Endometrium (tissue), 2 donors: Measurements from ENCODE around the gene NOP16.

Experiments used
- FAIRE-seq: peaks from 2 replicates; lab custom pipeline; 2012; peaks lifted over from hg19 to GRCh38; lab: Jason Lieb, UNC
- donor health status: control.
- donor health status: control.

Gene NOP16, protein sequence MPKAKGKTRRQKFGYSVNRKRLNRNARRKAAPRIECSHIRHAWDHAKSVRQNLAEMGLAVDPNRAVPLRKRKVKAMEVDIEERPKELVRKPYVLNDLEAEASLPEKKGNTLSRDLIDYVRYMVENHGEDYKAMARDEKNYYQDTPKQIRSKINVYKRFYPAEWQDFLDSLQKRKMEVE

DNA sequence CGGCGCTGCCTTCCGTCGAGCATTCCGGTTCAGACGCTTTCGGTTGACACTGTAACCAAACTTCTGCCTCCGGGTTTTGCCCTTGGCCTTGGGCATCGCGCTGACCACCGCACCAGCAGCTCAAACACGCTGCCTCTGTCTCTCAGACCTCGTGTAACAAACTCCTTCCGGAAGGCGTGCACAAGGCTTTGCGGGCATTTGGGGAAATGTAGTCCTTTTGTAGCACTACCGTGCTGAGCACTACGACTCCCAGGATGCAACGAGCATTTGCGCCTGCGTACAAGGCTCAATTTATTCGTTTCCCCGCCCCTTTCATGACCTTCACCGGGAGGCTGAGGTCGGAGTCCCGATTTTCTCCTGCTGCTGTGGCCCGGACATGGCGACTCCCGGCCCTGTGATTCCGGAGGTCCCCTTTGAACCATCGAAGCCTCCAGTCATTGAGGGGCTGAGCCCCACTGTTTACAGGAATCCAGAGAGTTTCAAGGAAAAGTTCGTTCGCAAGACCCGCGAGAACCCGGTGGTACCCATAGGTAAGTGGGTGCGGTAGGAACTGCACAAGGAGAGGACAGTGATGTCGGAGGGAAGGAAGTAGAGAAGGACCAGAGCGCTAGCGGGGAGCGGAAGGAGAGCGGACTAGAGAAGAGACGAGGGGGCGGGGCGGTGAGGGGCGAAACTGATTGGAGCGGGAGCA is at the start of gene NOP16, which contains the start of gene HIGD2A:
TSS of gene NOP16 (minus strand) at position 155 of the 691 bp plus-strand sequence. CDS start at position 96, 59 bp downstream.
TSS of gene HIGD2A (plus strand) at position 308 of the 691 bp plus-strand sequence. CDS start at position 377, 69 bp downstream.
- peak; percentile 83 for FAIRE-seq

DNA sequence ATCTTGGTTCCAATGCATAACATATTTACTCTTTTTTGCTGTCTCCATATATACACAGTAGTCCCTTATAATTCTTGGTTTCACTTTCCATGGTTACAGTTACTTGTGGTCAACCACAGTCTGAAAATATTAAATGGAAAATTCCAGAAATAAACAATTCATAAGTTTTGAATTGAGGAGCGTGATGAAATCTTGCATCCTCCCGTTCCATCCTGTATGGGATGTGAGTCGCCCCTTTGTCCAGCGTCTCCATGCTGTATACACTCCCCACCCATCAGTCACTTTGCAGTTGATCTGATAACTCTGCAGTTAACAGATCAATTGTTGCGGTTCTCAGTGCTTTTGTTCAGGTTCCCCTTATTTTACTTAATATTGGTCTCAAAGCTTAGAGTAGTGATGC is 48.3 kb upstream of the NOP16 start:
- FAIRE-seq: no peak

GRCh38 chr5:176432707-176433106 is 44.3 kb upstream of the NOP16 start:
- no peak for FAIRE-seq

DNA sequence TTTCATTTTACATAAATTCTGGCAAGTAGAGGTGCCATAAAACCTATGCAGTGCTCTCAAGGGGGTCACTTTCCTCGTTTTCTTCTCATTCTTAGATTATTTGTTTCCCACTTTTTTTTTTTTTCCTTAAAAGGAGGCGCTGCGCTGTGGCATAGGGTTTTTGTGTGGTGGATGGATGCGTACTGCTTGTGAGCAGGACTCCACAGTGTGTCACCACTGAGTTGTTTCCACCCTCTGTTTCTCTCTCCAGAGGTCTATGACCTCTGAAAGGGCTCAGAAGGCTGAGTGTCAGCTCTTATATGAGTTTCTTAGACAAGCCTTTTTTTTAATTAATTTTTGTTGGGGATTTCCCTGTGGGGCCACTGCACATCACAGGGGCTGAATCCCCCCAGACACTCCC is 41.6 kb upstream of the NOP16 start:
- FAIRE-seq: no peak

DNA sequence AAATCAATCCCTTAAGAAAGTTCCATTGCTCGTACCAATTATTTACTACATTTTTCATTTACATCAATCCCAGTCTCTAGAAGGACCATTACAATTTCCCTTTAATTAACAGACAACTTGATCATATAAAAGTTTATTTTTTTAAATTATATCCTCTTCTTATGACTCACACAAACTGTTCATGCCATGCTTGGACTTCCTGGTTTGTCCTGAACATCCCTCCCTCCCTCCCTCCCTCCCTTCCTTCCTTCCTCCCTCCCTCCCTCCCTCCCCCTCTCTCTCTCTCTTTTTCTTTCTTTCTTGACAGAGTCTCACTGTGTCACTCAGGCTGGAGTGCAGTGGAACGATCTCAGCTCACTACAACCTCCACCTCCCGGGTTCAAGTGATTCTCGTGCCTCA is 39.6 kb upstream of the NOP16 start:
- FAIRE-seq: no peak

DNA sequence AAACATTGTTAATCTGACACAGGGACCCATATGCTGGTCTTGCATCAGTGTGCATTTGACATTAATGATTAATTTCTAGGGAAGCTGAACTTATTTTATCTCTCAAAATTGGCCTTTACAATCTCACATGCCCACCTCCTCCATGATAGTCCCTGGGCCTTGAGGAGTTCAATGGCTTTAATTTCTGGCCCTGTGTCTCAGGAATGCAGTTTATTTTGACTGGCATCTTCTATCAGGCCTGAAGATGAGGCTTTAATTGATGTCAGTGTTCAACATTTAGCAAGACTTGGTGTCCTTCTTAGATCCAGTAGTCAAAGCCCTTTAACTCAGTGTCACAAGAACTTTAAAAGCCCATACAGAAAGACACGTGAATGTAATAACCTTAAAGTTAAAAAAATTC is 38.5 kb upstream of the NOP16 start:
- FAIRE-seq: no peak

DNA sequence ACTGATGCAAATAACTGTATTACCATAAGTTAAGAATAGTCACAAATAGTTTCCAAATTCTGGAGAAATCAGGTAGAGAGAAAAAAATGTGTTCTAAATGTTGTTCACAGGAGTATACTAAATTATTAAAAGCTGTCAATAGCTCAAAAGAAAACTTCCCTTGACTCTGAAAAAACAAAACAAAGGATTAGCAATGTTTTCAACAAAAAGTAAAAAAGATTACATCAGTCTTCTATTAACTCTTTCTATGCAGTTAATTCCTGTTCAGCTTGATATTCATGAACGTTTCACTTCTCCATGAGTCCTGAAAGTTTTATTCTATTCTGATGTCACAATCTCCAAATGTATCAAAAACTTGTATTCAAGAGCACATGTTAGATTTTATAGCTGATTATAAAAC is 37.4 kb upstream of the NOP16 start:
- FAIRE-seq: no peak

DNA sequence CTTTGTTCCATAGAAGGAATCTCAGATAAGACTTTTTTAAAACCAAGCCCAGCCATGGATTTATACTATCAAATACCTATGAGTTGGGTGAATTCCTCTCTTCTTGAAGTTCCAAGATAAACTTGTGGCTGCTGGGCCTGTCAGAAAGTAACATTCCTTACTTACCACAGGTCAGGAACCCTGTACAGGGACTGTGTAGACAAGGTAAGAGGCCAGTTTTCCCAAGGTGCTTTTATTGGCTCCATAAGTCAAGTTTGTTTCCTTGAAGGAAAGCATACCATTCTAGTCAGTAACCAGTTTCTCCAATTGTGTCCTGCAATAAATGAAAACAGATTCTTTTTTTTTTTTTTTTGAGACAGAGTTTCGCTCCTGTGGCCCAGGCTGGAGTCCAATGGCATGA is 36.7 kb upstream of the NOP16 start:
- no peak for FAIRE-seq

DNA sequence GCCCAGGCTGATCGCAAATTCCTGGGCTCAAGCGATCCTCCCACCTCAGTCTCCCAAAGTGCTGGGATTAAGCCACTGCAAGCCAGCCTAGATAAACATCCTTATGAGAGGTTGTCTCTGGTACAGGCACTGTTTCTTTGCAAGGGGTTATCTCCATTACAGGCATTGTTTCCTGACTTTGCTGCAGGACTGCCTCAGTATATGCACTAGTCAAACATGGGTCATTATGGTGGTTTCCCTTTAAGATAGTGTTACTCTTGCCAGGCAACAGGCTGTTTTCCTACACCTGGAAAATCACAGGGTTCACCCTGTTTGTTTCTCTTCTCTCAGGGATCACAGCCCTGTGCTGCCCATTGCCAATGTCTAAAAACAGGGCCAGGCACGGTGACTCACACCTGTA is 35.8 kb upstream of the NOP16 start:
- FAIRE-seq: no peak

GRCh38 chr5:176420972-176421544 is 32.7 kb upstream of the NOP16 start:
- no peak for FAIRE-seq

GRCh38 chr5:176420086-176420485 is 31.7 kb upstream of the NOP16 start:
- no peak for FAIRE-seq

DNA sequence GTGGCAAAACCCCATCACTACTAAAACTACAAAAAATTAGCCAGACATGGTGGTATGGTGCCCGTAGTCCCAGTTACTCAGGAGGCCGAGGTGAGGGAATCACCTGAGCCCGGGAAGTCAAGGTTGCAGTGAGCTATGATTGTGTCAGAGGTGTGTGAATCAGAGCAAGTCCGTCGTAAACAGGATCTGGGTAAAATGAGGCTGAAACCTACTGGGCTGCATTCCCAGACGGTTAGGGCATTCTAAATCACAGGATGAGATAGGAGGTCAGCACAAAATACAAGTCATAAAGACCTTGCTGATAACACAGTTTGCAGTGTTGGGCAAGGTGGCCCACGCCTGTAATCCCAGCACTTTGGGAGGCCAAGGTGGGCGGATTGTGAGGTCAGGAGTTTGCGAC is 29.9 kb upstream of the NOP16 start:
- no peak for FAIRE-seq

GRCh38 chr5:176416965-176417364 is 28.6 kb upstream of the NOP16 start:
- FAIRE-seq: no peak

DNA sequence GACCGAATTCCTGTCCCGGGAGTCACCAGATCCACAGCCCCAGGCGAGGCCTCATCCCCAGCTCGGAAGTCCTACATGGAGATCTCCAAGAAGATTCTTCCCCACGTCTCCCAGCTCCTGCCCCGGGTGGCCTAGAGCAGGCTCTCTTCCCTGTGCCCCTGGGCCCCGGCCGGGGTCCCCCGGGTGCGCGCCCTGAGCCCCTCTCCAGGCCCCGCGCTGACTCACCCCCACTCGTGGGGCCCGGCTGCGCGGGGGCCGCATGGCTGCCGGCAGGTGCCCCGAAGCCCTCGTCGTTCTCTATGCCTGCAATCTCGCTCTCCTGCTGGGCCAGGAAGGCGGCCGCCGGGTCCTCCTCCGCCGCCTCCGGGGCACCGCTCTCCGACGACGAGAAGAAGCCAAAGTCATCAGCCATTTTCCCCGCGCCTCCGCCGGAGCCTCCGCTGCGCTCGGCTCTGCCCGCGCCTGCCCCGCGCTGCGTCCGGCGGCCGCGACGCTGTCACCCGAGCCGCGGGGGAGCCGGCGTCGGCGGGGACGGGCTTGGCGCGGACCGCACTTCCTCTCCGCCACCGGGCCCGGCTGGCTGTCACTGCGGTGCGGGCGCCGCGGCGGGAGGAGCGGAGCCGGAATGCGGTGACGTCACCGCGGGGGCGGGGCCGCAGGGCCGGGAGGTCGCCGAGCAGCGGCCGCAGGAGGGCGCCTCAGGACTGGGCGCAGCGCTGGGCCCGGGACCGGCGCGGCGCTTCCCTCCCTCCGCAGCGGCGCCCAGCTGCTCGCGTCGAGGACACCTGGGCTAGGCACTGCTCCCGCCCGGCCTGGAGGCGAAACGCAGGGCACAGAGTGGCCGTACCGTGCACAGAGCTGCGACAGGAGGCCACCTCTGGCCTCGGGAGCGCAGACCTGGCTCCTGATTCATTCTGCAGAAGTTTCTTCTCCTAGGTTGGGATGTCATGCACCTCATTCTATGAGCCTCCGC is 27.8 kb upstream of the NOP16 start, which contains the start of gene CLTB:
TSS of gene CLTB (minus strand) at position 588 of the 973 bp plus-strand sequence. CDS start at position 412, 176 bp downstream.
- no peak for FAIRE-seq

GRCh38 chr5:176415240-176415951 is 27.0 kb upstream of the NOP16 start:
- FAIRE-seq: no peak

GRCh38 chr5:176414704-176415103 is 26.3 kb upstream of the NOP16 start:
- no peak for FAIRE-seq

DNA sequence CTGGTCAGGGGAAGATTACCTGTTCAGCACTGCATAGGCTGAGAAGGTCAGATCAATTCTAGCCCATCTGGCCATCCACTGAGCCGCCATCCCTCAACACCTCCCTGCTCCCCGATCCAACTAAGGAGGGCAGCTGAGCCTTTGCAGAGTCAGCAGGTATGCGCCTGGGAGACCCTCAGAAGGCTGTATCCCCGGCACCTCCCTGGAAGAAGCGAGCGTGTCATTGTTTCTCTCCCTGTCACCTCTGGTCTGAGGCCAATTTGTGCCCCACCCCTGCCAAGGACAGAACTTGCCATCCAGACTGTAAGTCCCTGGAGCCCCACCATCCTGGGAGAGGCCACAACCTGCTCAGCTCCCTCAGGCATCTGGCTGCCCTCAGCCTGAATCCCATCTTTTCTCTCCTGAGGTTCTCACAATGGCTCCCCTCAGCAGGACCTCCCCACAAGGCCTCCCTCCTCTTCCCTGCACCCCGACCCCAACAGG is 25.4 kb upstream of the NOP16 start:
- no peak for FAIRE-seq

- no peak for FAIRE-seq
Observed at GRCh38 chr5:176413255-176413565, 24.8 kb upstream of the NOP16 start.

- FAIRE-seq: no peak
Observed at GRCh38 chr5:176412517-176413254, 24.3 kb upstream of the NOP16 start.

DNA sequence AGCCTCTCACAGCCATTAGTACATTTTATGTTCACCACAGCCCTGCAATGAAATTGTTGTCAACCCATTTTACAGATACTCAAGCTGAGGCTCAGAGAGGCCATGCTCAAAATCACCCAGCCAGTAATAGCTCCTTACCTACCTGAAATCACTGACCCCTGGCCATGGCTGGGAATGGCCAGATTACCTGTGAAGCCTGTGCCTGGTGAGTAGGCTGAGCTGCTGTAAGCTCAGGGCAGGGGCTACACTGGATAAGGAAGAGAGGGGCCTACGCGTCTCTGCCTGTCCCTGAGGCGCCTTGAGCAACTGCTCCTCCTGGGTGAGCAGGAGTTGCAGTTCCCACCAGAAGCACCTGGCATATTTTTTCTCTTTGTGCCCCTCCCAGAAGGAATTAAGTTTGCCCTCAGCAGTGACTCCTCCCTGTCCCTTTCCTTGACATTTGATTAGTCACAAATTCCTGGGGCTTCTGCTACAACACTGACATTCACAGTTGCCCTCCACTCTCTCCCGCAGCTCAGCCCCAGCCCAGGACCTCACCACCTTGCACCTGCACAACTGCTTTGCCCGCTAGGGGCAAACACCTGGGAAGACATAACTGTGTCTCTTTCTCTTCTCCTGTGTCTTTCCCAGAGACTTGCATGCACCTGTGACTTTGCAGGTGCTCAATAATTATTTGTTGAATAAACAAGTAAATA is 22.2 kb upstream of the NOP16 start:
- FAIRE-seq: no peak
